ENCODE data around the gene LYRM2. TPM values are rescaled to one million over a fixed set of nuclear protein-coding genes. Genes with fewer than 3 reads are reported as not detected.

The LYRM2 gene
- total and polyA plus RNA-seq, 2 of the 8 experiments (the other 6 are each of a cell fraction or from before 2014, with no cell fraction given) = 7.3 to 25.7 TPM

DNA sequence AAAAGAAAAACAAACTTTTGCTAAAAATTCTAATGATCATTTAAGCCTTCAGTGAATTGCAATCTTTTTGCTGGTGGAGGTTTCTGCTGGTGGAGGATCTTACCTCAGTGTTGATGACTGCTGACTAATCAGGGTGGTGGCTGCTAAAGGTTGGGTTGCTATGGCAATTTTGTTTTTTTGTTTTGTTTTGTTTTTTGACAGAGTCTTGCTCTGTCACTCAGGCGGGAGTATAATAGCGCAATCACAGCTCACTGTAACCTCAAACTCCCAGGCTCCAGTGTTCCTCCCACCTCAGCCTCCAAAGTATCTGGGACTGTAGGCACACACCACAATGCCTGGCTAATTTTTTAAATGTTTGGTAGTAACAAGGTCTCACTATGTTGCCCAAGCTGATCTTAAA lies 110.9 kb downstream of the LYRM2 start (continued):
- TF ChIP-seq, protein P1, sequence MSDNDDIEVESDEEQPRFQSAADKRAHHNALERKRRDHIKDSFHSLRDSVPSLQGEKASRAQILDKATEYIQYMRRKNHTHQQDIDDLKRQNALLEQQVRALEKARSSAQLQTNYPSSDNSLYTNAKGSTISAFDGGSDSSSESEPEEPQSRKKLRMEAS (IDR thresholded peaks at IDR 0.05) = no peak
- TF ChIP-seq HDAC2 (IDR thresholded peaks at IDR 0.05; ENCODE audit: borderline replicate concordance in 1 of 2, low read depth in 2 of 2, low read length in 2 of 2) (no peak), KDM1A (IDR thresholded peaks at IDR 0.05; ENCODE audit: borderline replicate concordance, low read length) (no peak), FOSL1 (IDR thresholded peaks at IDR 0.05; ENCODE audit: insufficient read depth, low read depth, low read length) (no peak), BRCA1 (IDR thresholded peaks at IDR 0.05; ENCODE audit: low read depth, low read length) (no peak)
- TF ChIP-seq, protein P2, sequence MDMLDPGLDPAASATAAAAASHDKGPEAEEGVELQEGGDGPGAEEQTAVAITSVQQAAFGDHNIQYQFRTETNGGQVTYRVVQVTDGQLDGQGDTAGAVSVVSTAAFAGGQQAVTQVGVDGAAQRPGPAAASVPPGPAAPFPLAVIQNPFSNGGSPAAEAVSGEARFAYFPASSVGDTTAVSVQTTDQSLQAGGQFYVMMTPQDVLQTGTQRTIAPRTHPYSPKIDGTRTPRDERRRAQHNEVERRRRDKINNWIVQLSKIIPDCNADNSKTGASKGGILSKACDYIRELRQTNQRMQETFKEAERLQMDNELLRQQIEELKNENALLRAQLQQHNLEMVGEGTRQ (IDR thresholded peaks at IDR 0.05; ENCODE audit: low read length) = no peak
